GM19328 (cell line): Measurements from ENCODE around the gene PDE10A.

Experiments used
- ATAC-seq: cut with Tn5 transposase; IDR thresholded peaks from one replicate; pipeline ENCODE4 v1.9.1; 2021; ENCODE audit warnings: mild to moderate bottlenecking, moderate library complexity; ENCODE audit not compliant: unreplicated experiment

Gene PDE10A

GRCh38 chr6:165656581-165657324, 6.3 kb downstream of the PDE10A start:
- no peak for ATAC-seq

- ATAC-seq = no peak
These were observed 7.8 kb downstream of the PDE10A start for GRCh38 chr6:165655191-165655590.

- no peak for ATAC-seq
These were observed 8.9 kb downstream of the PDE10A start for GRCh38 chr6:165654144-165654543.

GRCh38 chr6:165653607-165654006, 9.4 kb downstream of the PDE10A start:
- no peak for ATAC-seq

- ATAC-seq = no peak
These were observed 9.8 kb downstream of the PDE10A start for GRCh38 chr6:165653196-165653595.

GRCh38 chr6:165652766-165653165, 10.3 kb downstream of the PDE10A start:
- ATAC-seq = no peak

GRCh38 chr6:165649166-165650137, 13.6 kb downstream of the PDE10A start:
- no peak for ATAC-seq

- no peak for ATAC-seq
These were observed 16.0 kb downstream of the PDE10A start for GRCh38 chr6:165647041-165647440.

GRCh38 chr6:165645919-165646318, 17.1 kb downstream of the PDE10A start:
- ATAC-seq = no peak

- ATAC-seq = no peak
These were observed 18.3 kb downstream of the PDE10A start for GRCh38 chr6:165644586-165645266.

GRCh38 chr6:165643015-165643414, 20.0 kb downstream of the PDE10A start:
- no peak for ATAC-seq

- ATAC-seq = no peak
These were observed 21.3 kb downstream of the PDE10A start for GRCh38 chr6:165641672-165642156.

- no peak for ATAC-seq
These were observed 22.2 kb downstream of the PDE10A start for GRCh38 chr6:165640806-165641205.

GRCh38 chr6:165638530-165638929, 24.5 kb downstream of the PDE10A start:
- ATAC-seq = no peak

GRCh38 chr6:165637586-165637985, 25.5 kb downstream of the PDE10A start:
- no peak for ATAC-seq

- ATAC-seq = no peak
These were observed 26.5 kb downstream of the PDE10A start for GRCh38 chr6:165636402-165637048.

- ATAC-seq = no peak
These were observed 27.1 kb downstream of the PDE10A start for GRCh38 chr6:165635965-165636364.

- no peak for ATAC-seq
These were observed 28.8 kb downstream of the PDE10A start for GRCh38 chr6:165634101-165634880.

- ATAC-seq = no peak
These were observed 30.8 kb downstream of the PDE10A start for GRCh38 chr6:165632194-165632593.

- no peak for ATAC-seq
These were observed 32.5 kb downstream of the PDE10A start for GRCh38 chr6:165630544-165630953.
